ENCODE results near the gene DFFB.

DFFB gene

GRCh38 chr1:3827813-3828307 is 29.4 kb upstream of the DFFB start:
- Histone ChIP-seq H3K4me1 (ENCODE audit: control insufficient read depth, insufficient read depth, low read length, poor library complexity, severe bottlenecking) (no peaks in the 10 kb centered on the region), H3K9me3 (ENCODE audit: control insufficient read depth, low read length) (no peaks in the 10 kb centered on the region), H3K36me3 (ENCODE audit: control insufficient read depth, insufficient read depth, low read length) (peaks cover 62% of the 10 kb centered on the region), H3K27ac (ENCODE audit: insufficient read depth, low read length, poor library complexity, severe bottlenecking) (no peak overlapping the region), H3K4me3 (ENCODE audit: insufficient read depth, low read depth, low read length, poor library complexity, severe bottlenecking) (no peak overlapping the region), H3K27me3 (replicated peaks; ENCODE audit: control insufficient read depth, insufficient read depth, low read length, poor library complexity, severe bottlenecking) (no peaks in the 10 kb centered on the region)
- no peak for DNase-seq

GRCh38 chr1:3828391-3828790 is 28.9 kb upstream of the DFFB start:
- peaks cover 60% of the 10 kb centered on the region for H3K36me3 ChIP-seq (ENCODE audit: control insufficient read depth, insufficient read depth, low read length)

DNA sequence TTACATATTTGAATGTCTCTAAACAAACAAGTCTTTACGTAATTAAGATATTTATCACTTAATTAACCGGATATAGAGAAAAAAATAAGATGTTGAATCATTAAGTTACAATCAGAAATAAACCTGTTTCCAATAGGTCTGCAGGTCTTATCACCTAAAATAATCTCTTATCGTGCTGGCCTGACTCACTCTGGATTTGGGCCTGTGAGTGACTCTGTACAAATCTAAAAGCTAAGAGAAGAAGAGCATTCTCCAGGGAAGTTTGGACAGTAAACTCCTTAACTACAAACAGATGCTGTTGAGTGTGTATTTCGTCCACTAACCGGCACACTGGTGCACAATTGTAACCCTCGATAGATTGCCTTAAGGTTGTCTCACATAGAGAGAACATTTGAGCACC is 25.6 kb upstream of the DFFB start:
- H3K4me3 ChIP-seq (ENCODE audit: insufficient read depth, low read depth, low read length, poor library complexity, severe bottlenecking) = no peak overlapping the region
- H3K9me3 ChIP-seq (ENCODE audit: control insufficient read depth, low read length) = no peaks in the 10 kb centered on the region
- no peaks in the 10 kb centered on the region for H3K4me1 ChIP-seq (ENCODE audit: control insufficient read depth, insufficient read depth, low read length, poor library complexity, severe bottlenecking)
- H3K27me3 ChIP-seq (replicated peaks; ENCODE audit: control insufficient read depth, insufficient read depth, low read length, poor library complexity, severe bottlenecking) = no peaks in the 10 kb centered on the region
- H3K27ac ChIP-seq (ENCODE audit: insufficient read depth, low read length, poor library complexity, severe bottlenecking) = no peak overlapping the region
- H3K36me3 ChIP-seq (ENCODE audit: control insufficient read depth, insufficient read depth, low read length) = peaks cover 54% of the 10 kb centered on the region
- no peak for DNase-seq

More at GRCh38 chr1:3828391-3828790, 28.9 kb upstream of the DFFB start:
- Histone ChIP-seq H3K27me3 (replicated peaks; ENCODE audit: control insufficient read depth, insufficient read depth, low read length, poor library complexity, severe bottlenecking) (no peaks in the 10 kb centered on the region), H3K27ac (ENCODE audit: insufficient read depth, low read length, poor library complexity, severe bottlenecking) (no peak overlapping the region), H3K9me3 (ENCODE audit: control insufficient read depth, low read length) (no peaks in the 10 kb centered on the region), H3K4me3 (ENCODE audit: insufficient read depth, low read depth, low read length, poor library complexity, severe bottlenecking) (no peak overlapping the region), H3K4me1 (ENCODE audit: control insufficient read depth, insufficient read depth, low read length, poor library complexity, severe bottlenecking) (no peaks in the 10 kb centered on the region)
- DNase-seq = no peak

- no peak for DNase-seq
- no peaks in the 10 kb centered on the region for H3K4me1 ChIP-seq (ENCODE audit: control insufficient read depth, insufficient read depth, low read length, poor library complexity, severe bottlenecking)
- peaks cover 59% of the 10 kb centered on the region for H3K36me3 ChIP-seq (ENCODE audit: control insufficient read depth, insufficient read depth, low read length)
- H3K9me3 ChIP-seq (ENCODE audit: control insufficient read depth, low read length) = no peaks in the 10 kb centered on the region
- H3K4me3 ChIP-seq (ENCODE audit: insufficient read depth, low read depth, low read length, poor library complexity, severe bottlenecking) = no peak overlapping the region
- no peak overlapping the region for H3K27ac ChIP-seq (ENCODE audit: insufficient read depth, low read length, poor library complexity, severe bottlenecking)
- no peaks in the 10 kb centered on the region for H3K27me3 ChIP-seq (replicated peaks; ENCODE audit: control insufficient read depth, insufficient read depth, low read length, poor library complexity, severe bottlenecking)
Observed at GRCh38 chr1:3834701-3835100, 22.6 kb upstream of the DFFB start.

GRCh38 chr1:3836421-3836820 is 20.9 kb upstream of the DFFB start:
- no peaks in the 10 kb centered on the region for H3K9me3 ChIP-seq (ENCODE audit: control insufficient read depth, low read length)
- peaks cover 58% of the 10 kb centered on the region for H3K36me3 ChIP-seq (ENCODE audit: control insufficient read depth, insufficient read depth, low read length)
- H3K4me3 ChIP-seq (ENCODE audit: insufficient read depth, low read depth, low read length, poor library complexity, severe bottlenecking) = no peak overlapping the region
- no peak for DNase-seq
- no peaks in the 10 kb centered on the region for H3K4me1 ChIP-seq (ENCODE audit: control insufficient read depth, insufficient read depth, low read length, poor library complexity, severe bottlenecking)
- no peaks in the 10 kb centered on the region for H3K27me3 ChIP-seq (replicated peaks; ENCODE audit: control insufficient read depth, insufficient read depth, low read length, poor library complexity, severe bottlenecking)
- no peak overlapping the region for H3K27ac ChIP-seq (ENCODE audit: insufficient read depth, low read length, poor library complexity, severe bottlenecking)

- Histone ChIP-seq H3K36me3 (ENCODE audit: control insufficient read depth, insufficient read depth, low read length) (peaks cover 54% of the 10 kb centered on the region), H3K27me3 (replicated peaks; ENCODE audit: control insufficient read depth, insufficient read depth, low read length, poor library complexity, severe bottlenecking) (no peaks in the 10 kb centered on the region), H3K4me3 (ENCODE audit: insufficient read depth, low read depth, low read length, poor library complexity, severe bottlenecking) (no peak overlapping the region), H3K9me3 (ENCODE audit: control insufficient read depth, low read length) (no peaks in the 10 kb centered on the region), H3K4me1 (ENCODE audit: control insufficient read depth, insufficient read depth, low read length, poor library complexity, severe bottlenecking) (no peaks in the 10 kb centered on the region), H3K27ac (ENCODE audit: insufficient read depth, low read length, poor library complexity, severe bottlenecking) (no peak overlapping the region)
- DNase-seq = no peak
Observed at GRCh38 chr1:3837200-3837599, 20.1 kb upstream of the DFFB start.

GRCh38 chr1:3837685-3838084 is 19.6 kb upstream of the DFFB start:
- no peaks in the 10 kb centered on the region for H3K4me1 ChIP-seq (ENCODE audit: control insufficient read depth, insufficient read depth, low read length, poor library complexity, severe bottlenecking)
- peaks cover 54% of the 10 kb centered on the region for H3K36me3 ChIP-seq (ENCODE audit: control insufficient read depth, insufficient read depth, low read length)
- no peaks in the 10 kb centered on the region for H3K9me3 ChIP-seq (ENCODE audit: control insufficient read depth, low read length)
- DNase-seq = no peak
- H3K27ac ChIP-seq (ENCODE audit: insufficient read depth, low read length, poor library complexity, severe bottlenecking) = no peak overlapping the region
- H3K4me3 ChIP-seq (ENCODE audit: insufficient read depth, low read depth, low read length, poor library complexity, severe bottlenecking) = no peak overlapping the region
- H3K27me3 ChIP-seq (replicated peaks; ENCODE audit: control insufficient read depth, insufficient read depth, low read length, poor library complexity, severe bottlenecking) = no peaks in the 10 kb centered on the region

- Histone ChIP-seq H3K36me3 (ENCODE audit: control insufficient read depth, insufficient read depth, low read length) (peaks cover 50% of the 10 kb centered on the region), H3K27me3 (replicated peaks; ENCODE audit: control insufficient read depth, insufficient read depth, low read length, poor library complexity, severe bottlenecking) (no peaks in the 10 kb centered on the region), H3K4me1 (ENCODE audit: control insufficient read depth, insufficient read depth, low read length, poor library complexity, severe bottlenecking) (no peaks in the 10 kb centered on the region), H3K9me3 (ENCODE audit: control insufficient read depth, low read length) (no peaks in the 10 kb centered on the region), H3K4me3 (ENCODE audit: insufficient read depth, low read depth, low read length, poor library complexity, severe bottlenecking) (no peak overlapping the region), H3K27ac (ENCODE audit: insufficient read depth, low read length, poor library complexity, severe bottlenecking) (no peak overlapping the region)
- no peak for DNase-seq
Observed at GRCh38 chr1:3838788-3839187, 18.5 kb upstream of the DFFB start.

GRCh38 chr1:3841491-3841890 is 15.8 kb upstream of the DFFB start:
- H3K27ac ChIP-seq (ENCODE audit: insufficient read depth, low read length, poor library complexity, severe bottlenecking) = no peak overlapping the region
- no peak overlapping the region for H3K4me3 ChIP-seq (ENCODE audit: insufficient read depth, low read depth, low read length, poor library complexity, severe bottlenecking)
- peaks cover 50% of the 10 kb centered on the region for H3K36me3 ChIP-seq (ENCODE audit: control insufficient read depth, insufficient read depth, low read length)
- no peaks in the 10 kb centered on the region for H3K27me3 ChIP-seq (replicated peaks; ENCODE audit: control insufficient read depth, insufficient read depth, low read length, poor library complexity, severe bottlenecking)
- H3K4me1 ChIP-seq (ENCODE audit: control insufficient read depth, insufficient read depth, low read length, poor library complexity, severe bottlenecking) = no peaks in the 10 kb centered on the region
- DNase-seq = no peak
- no peaks in the 10 kb centered on the region for H3K9me3 ChIP-seq (ENCODE audit: control insufficient read depth, low read length)

DNA sequence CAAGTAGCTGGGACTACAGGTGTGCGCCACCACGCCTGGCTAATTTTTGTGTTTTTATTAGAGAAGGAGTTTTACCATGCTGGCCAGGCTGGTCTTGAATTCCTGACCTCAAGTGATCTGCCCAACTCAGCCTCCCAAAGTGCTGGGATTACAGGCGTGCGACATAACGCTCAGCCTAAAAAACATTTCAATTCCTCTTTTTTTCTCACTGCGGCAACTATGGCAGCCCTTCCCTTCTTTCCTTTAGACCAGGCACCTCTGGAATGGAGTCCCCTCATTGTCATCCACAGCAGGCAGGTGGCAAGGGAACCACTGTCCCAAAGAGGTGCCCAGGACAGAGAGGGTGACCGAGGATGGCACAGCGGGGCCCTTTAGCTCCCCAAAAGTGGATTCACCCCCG is 14.4 kb upstream of the DFFB start:
- no peaks in the 10 kb centered on the region for H3K27me3 ChIP-seq (replicated peaks; ENCODE audit: control insufficient read depth, insufficient read depth, low read length, poor library complexity, severe bottlenecking)
- H3K36me3 ChIP-seq (ENCODE audit: control insufficient read depth, insufficient read depth, low read length) = peaks cover 50% of the 10 kb centered on the region
- DNase-seq = no peak
- no peak overlapping the region for H3K4me3 ChIP-seq (ENCODE audit: insufficient read depth, low read depth, low read length, poor library complexity, severe bottlenecking)
- H3K4me1 ChIP-seq (ENCODE audit: control insufficient read depth, insufficient read depth, low read length, poor library complexity, severe bottlenecking) = no peaks in the 10 kb centered on the region
- no peaks in the 10 kb centered on the region for H3K9me3 ChIP-seq (ENCODE audit: control insufficient read depth, low read length)
- H3K27ac ChIP-seq (ENCODE audit: insufficient read depth, low read length, poor library complexity, severe bottlenecking) = no peak overlapping the region

DNA sequence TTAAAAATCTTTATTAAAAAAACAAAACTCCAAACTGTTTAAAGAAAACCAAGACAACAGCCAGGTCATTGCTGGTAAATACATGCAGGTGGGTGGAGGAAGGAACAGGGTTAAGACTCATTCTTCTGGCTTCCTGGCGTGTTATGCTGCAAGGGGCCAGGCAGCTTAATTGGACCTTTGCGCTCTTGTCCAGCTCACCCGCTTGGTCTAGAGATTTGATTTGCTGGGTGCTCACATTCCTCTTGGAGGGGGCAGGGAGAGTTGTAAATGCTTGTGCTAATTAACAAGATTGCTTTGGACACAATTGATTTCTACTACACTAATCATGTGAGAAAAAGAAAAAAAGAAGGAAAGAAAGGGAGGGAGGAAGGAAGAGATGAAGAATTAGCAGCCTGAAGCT is 10.7 kb upstream of the DFFB start:
- no peak for DNase-seq
- H3K9me3 ChIP-seq (ENCODE audit: control insufficient read depth, low read length) = no peaks in the 10 kb centered on the region
- H3K36me3 ChIP-seq (ENCODE audit: control insufficient read depth, insufficient read depth, low read length) = peaks cover 32% of the 10 kb centered on the region
- H3K27ac ChIP-seq (ENCODE audit: insufficient read depth, low read length, poor library complexity, severe bottlenecking) = no peak overlapping the region
- no peaks in the 10 kb centered on the region for H3K27me3 ChIP-seq (replicated peaks; ENCODE audit: control insufficient read depth, insufficient read depth, low read length, poor library complexity, severe bottlenecking)
- H3K4me1 ChIP-seq (ENCODE audit: control insufficient read depth, insufficient read depth, low read length, poor library complexity, severe bottlenecking) = no peaks in the 10 kb centered on the region
- H3K4me3 ChIP-seq (ENCODE audit: insufficient read depth, low read depth, low read length, poor library complexity, severe bottlenecking) = no peak overlapping the region
